ENCODE measurements around the gene ADAMTS12. TPM values are rescaled to one million over a fixed set of nuclear protein-coding genes. Genes with fewer than 3 reads are reported as not detected.
A peak's percentile ranks its signal among the peaks of the same experiment; 100 is the strongest.

ADAMTS12 gene
- total RNA-seq, 1 donor, result 6.9 TPM

DNA sequence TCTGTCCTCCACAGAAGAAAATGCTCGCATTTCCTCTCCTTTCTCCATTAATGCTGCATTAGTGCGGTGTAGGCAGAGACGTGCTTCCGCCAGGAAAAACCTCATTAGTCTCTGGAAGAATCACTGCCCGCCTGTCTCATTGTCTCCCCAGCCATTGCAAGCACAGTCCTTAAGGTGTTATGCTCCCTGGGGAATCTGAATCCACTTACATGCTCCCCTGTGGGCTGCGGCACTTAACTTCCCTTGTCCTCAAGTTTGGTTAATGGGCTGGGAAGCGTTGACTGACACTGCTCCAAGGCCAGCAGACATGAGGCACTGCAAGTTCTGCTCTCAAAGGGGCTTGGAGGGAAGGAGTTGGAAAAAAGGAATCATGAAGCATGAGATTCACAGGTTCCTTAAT lies 409.5 kb downstream of the ADAMTS12 start:
- no peak overlapping the region for H3K4me2 ChIP-seq (ENCODE audit: insufficient read depth, low read length)
- TF ChIP-seq, protein P1, sequence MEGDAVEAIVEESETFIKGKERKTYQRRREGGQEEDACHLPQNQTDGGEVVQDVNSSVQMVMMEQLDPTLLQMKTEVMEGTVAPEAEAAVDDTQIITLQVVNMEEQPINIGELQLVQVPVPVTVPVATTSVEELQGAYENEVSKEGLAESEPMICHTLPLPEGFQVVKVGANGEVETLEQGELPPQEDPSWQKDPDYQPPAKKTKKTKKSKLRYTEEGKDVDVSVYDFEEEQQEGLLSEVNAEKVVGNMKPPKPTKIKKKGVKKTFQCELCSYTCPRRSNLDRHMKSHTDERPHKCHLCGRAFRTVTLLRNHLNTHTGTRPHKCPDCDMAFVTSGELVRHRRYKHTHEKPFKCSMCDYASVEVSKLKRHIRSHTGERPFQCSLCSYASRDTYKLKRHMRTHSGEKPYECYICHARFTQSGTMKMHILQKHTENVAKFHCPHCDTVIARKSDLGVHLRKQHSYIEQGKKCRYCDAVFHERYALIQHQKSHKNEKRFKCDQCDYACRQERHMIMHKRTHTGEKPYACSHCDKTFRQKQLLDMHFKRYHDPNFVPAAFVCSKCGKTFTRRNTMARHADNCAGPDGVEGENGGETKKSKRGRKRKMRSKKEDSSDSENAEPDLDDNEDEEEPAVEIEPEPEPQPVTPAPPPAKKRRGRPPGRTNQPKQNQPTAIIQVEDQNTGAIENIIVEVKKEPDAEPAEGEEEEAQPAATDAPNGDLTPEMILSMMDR (IDR thresholded peaks at IDR 0.05; ENCODE audit: extremely low read depth, low read depth, low read length), result no peak
- H3K79me2 ChIP-seq (ENCODE audit: insufficient read depth, low read length), result no peaks in the 10 kb centered on the region

DNA sequence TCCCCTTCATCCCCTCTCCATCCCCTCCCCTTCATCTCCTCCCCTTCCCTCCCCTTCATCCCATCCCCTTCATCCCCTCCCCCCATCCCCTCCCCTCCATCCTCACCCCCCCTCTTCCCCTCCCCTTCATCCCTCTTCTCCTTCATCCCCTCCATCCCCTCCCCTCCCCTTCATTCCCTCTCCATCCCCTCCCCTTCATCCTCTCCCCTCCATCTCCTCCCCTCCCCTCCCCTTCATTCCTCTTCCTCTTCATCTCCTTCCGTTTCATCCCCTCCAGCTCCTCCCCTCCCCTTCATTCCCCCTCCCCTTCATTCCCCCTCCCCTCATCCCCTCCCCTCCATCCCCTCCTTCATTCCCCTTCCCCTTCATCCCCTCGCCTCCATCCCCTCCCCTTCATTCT lies 410.9 kb downstream of the ADAMTS12 start:
- no peaks in the 10 kb centered on the region for H3K9me3 ChIP-seq (ENCODE audit: low read depth, low read length)
- H3K4me1 ChIP-seq (ENCODE audit: insufficient read depth, low read length), result peaks cover 11% of the 10 kb centered on the region
- no peak overlapping the region for H2AFZ ChIP-seq (ENCODE audit: low read length)
- H3K4me3 ChIP-seq (ENCODE audit: insufficient read depth, low read length), result no peak overlapping the region
- no peaks in the 10 kb centered on the region for H3K27me3 ChIP-seq (ENCODE audit: insufficient read depth, low read length)
- no peak for DNase-seq (ENCODE audit: insufficient read length, low spot score, missing footprints)
- no peaks in the 10 kb centered on the region for H3K79me2 ChIP-seq (ENCODE audit: insufficient read depth, low read length)
- H3K4me2 ChIP-seq (ENCODE audit: insufficient read depth, low read length), result no peak overlapping the region
- no peak overlapping the region for H3K27ac ChIP-seq (ENCODE audit: low read depth, low read length)
- TF ChIP-seq, protein P1 (IDR thresholded peaks at IDR 0.05; ENCODE audit: extremely low read depth, low read depth, low read length), result no peak
- no peaks in the 10 kb centered on the region for H4K20me1 ChIP-seq (ENCODE audit: insufficient read depth, low read length)
- H3K36me3 ChIP-seq (ENCODE audit: insufficient read depth, low read length), result no peaks in the 10 kb centered on the region

More for the DNA sequence above, 409.5 kb downstream of the ADAMTS12 start:
- H3K36me3 ChIP-seq (ENCODE audit: insufficient read depth, low read length), result no peaks in the 10 kb centered on the region
- no peak for DNase-seq (ENCODE audit: insufficient read length, low spot score, missing footprints)
- no peak overlapping the region for H2AFZ ChIP-seq (ENCODE audit: low read length)
- H4K20me1 ChIP-seq (ENCODE audit: insufficient read depth, low read length), result no peaks in the 10 kb centered on the region
- H3K4me3 ChIP-seq (ENCODE audit: insufficient read depth, low read length), result no peak overlapping the region
- H3K27ac ChIP-seq (ENCODE audit: low read depth, low read length), result no peak overlapping the region
- H3K9me3 ChIP-seq (ENCODE audit: low read depth, low read length), result no peaks in the 10 kb centered on the region
- peaks cover 10% of the 10 kb centered on the region for H3K4me1 ChIP-seq (ENCODE audit: insufficient read depth, low read length)
- no peaks in the 10 kb centered on the region for H3K27me3 ChIP-seq (ENCODE audit: insufficient read depth, low read length)

DNA sequence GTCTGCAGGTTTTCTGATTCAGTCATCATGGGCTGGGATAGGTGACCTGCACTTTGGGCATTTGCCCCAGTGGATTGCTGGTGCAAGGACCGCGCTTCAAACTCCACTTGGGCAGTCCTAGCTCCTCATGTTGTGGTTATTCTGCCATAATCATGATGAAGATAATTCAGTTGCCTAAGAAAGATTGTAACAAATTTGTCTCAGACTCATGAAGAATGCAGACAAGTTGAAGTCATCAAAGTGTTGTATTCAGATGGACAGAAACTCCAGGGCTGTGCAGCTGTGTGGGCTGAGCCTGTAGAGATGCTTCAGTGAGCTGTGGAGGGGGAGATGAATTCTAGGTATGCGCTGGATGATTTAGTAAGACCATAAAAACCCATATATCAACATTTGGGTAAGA lies 412.5 kb downstream of the ADAMTS12 start:
- no peaks in the 10 kb centered on the region for H3K79me2 ChIP-seq (ENCODE audit: insufficient read depth, low read length)
- H3K4me1 ChIP-seq (ENCODE audit: insufficient read depth, low read length), result peaks cover 11% of the 10 kb centered on the region
- TF ChIP-seq, protein P1 (IDR thresholded peaks at IDR 0.05; ENCODE audit: extremely low read depth, low read depth, low read length), result no peak
- no peak overlapping the region for H3K4me2 ChIP-seq (ENCODE audit: insufficient read depth, low read length)
- H3K36me3 ChIP-seq (ENCODE audit: insufficient read depth, low read length), result peaks cover 14% of the 10 kb centered on the region
- no peaks in the 10 kb centered on the region for H3K27me3 ChIP-seq (ENCODE audit: insufficient read depth, low read length)
- peak; percentile 90 for DNase-seq (ENCODE audit: insufficient read length, low spot score, missing footprints)
- H2AFZ ChIP-seq (ENCODE audit: low read length), result no peak overlapping the region
- H3K4me3 ChIP-seq (ENCODE audit: insufficient read depth, low read length), result no peak overlapping the region
- peak overlapping the region; percentile 51 for H3K27ac ChIP-seq (ENCODE audit: low read depth, low read length)
- no peaks in the 10 kb centered on the region for H3K9me3 ChIP-seq (ENCODE audit: low read depth, low read length)
- no peaks in the 10 kb centered on the region for H4K20me1 ChIP-seq (ENCODE audit: insufficient read depth, low read length)

DNA sequence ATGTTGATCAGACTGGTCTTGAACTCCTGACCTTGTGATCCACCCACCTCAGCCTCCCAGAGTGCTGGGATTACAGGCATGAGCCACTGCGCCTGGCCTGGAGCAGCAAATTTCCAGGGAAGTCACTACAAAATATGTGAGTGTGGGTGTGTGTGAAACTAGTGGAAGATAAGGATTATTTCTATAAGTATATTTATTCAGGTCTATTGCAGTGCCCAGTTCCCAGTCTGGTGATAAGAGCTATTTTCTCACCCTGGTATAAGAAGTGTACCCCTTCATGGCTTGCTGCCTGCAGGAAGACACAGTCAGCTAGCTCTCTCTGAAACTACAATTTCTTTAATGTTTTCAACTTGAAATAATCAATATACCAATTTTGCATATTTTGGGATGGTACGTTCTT lies 414.0 kb downstream of the ADAMTS12 start:
- Histone ChIP-seq H3K4me1 (ENCODE audit: insufficient read depth, low read length) (peaks cover 11% of the 10 kb centered on the region), H3K27me3 (ENCODE audit: insufficient read depth, low read length) (no peaks in the 10 kb centered on the region), H3K9me3 (ENCODE audit: low read depth, low read length) (no peaks in the 10 kb centered on the region), H2AFZ (ENCODE audit: low read length) (no peak overlapping the region), H3K27ac (ENCODE audit: low read depth, low read length) (no peak overlapping the region), H4K20me1 (ENCODE audit: insufficient read depth, low read length) (no peaks in the 10 kb centered on the region), H3K4me2 (ENCODE audit: insufficient read depth, low read length) (no peak overlapping the region), H3K4me3 (ENCODE audit: insufficient read depth, low read length) (no peak overlapping the region), H3K36me3 (ENCODE audit: insufficient read depth, low read length) (peaks cover 27% of the 10 kb centered on the region), H3K79me2 (ENCODE audit: insufficient read depth, low read length) (no peaks in the 10 kb centered on the region)
- no peak for DNase-seq (ENCODE audit: insufficient read length, low spot score, missing footprints)
- TF ChIP-seq, protein P1 (IDR thresholded peaks at IDR 0.05; ENCODE audit: extremely low read depth, low read depth, low read length), result no peak
